ENCODE measurements around the gene VSTM2L.
A peak's percentile ranks its signal among the peaks of the same experiment; 100 is the strongest.
"Not testable (repeated sequence)": the region's sequence is repeated elsewhere in the genome, so short reads cannot be mapped to it uniquely, and the experiment has no call there.

The VSTM2L gene

GRCh38 chr20:37939701-37940560 is 37.0 kb downstream of the VSTM2L start:
- DNase-seq = no peak

- no peak for DNase-seq
These were observed 37.9 kb downstream of the VSTM2L start for GRCh38 chr20:37940858-37941257.

DNA sequence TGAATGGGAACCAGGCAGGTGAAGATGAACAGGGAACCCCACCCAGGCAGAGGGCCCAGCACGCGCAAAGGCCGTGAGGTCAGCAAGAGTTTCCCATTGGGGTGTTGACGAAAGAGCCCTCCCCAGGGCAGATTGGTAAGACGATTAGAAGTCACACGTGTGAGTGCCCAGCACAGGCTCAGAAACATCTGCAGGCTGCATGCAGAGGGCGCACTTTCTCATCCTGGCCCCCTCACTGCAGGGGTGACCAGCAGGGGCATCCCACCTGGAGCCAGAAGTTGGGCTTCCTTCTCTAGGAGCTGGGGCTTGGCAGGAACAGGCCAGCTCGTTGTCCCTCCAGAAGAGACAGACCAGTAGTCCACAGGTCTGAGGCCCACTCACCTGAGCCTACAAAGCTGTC is 38.4 kb downstream of the VSTM2L start:
- no peak for DNase-seq

- no peak for DNase-seq
These were observed 39.1 kb downstream of the VSTM2L start for GRCh38 chr20:37941992-37942391.

- DNase-seq = no peak
These were observed 40.1 kb downstream of the VSTM2L start for GRCh38 chr20:37943033-37943432.

DNA sequence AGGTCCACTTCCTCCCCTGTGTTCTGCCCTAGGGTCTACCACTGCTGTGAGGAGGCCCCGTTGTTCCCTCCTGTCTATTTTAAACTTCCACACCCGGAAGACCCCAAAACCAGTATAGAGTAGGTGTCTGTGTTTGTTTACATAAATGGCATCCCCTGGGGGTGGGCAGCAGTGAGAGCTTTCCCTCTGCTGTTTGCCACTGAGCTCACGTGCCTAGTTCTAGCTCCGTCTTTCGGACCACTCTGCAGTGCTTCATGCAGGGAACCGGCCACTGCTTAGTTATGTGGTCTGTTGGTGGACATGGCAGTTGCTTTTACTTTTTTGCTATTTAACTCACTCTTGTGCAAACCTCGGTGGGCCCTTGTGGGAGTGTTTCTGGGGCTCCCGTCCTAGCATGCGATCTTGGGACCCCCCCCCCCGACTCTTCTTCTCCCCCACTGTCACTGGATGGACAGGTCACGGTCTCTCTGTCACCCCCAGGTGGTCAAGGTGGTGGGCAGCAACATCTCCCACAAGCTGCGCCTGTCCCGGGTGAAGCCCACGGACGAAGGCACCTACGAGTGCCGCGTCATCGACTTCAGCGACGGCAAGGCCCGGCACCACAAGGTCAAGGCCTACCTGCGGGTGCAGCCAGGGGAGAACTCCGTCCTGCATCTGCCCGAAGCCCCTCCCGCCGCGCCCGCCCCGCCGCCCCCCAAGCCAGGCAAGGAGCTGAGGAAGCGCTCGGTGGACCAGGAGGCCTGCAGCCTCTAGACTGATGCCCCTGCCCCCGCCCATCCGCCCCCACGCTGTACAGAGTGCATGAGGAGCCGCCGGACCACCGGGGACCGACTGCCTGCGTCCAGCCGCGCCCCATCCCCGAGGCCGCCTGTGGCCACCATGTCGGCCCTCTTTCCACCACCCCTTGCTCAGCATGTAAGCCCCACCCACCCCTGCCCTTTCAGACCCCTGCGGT is 40.9 kb downstream of the VSTM2L start:
- no peak for DNase-seq

GRCh38 chr20:37944456-37944981 is 41.6 kb downstream of the VSTM2L start:
- DNase-seq = no peak

DNA sequence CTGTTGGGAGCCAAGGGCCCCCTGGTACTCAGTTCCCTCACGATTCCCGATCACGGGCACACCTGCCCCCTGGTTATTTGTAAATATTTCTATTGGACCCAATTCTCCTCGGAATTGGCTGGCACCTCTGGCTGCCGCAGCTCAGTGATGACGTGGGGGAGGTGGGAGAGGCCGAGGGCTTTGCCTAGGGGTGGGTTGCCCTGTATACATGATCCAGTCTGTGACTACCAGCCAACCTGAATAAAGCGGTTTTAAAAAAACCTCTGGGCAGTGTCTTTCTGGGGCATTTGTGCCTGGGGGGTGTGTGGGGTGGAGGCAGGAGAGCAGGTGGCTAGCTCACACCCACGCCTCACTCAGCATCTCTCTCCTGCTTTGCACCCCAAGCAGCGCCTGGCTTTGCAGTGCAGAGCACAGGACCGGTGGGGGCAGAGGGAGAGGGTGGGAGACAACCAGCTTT is 42.2 kb downstream of the VSTM2L start:
- peak in 1 of 2 experiments; percentile 41 for DNase-seq

DNA sequence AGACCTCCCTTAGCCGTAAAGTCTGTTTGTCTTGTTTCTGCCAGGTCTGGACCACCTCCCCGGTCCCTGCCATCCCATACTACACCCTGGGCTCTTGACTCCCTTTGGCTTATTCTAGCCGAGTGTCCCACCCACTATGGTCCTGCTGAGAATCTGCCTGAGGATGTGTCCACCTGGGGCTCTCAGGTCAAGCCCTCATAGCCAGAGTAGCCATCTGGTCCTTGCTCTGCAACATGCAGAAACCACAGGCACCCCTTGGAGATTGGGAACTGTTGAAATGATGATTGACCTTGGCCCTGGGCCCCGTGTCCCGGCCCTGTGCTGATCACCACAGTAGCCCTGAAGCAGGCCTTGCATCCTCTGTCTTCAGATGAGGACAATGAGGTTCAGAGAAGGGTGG is 44.0 kb downstream of the VSTM2L start:
- no peak for DNase-seq

GRCh38 chr20:37947943-37948342 is 45.0 kb downstream of the VSTM2L start:
- no peak for DNase-seq

GRCh38 chr20:37948956-37949355 is 46.0 kb downstream of the VSTM2L start:
- no peak for DNase-seq

GRCh38 chr20:37954190-37954589 is 51.3 kb downstream of the VSTM2L start:
- no peak for DNase-seq

DNA sequence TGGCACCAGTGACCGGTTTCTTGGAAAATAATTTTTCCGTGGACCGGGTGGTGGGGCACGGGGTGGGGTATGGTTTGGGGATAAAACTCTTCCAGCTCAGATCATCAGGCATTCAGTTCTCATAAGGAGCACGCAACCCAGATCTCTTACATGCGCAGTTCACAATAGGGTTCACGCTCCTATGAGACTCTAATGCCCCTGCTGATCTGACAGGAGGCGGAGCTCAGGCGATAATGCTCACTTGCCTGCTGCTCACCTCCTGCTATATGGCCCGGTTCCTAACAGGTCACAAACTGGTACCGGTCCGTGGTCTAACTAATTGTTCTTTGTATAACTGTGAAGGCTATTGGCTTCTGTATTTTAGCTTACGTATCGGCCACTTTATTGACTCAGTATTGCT is 51.7 kb downstream of the VSTM2L start:
- DNase-seq = no peak

- DNase-seq = no peak
These were observed 52.6 kb downstream of the VSTM2L start for GRCh38 chr20:37955511-37955910.

GRCh38 chr20:37956107-37956585 is 53.2 kb downstream of the VSTM2L start:
- peak; percentile 24 to 39 for DNase-seq

- DNase-seq = no peak
These were observed 56.1 kb downstream of the VSTM2L start for GRCh38 chr20:37958856-37959520.

GRCh38 chr20:37961066-37961465 is 58.1 kb downstream of the VSTM2L start:
- no peak for DNase-seq

- DNase-seq = not testable (repeated sequence)
These were observed 60.6 kb downstream of the VSTM2L start for GRCh38 chr20:37963483-37963882.

DNA sequence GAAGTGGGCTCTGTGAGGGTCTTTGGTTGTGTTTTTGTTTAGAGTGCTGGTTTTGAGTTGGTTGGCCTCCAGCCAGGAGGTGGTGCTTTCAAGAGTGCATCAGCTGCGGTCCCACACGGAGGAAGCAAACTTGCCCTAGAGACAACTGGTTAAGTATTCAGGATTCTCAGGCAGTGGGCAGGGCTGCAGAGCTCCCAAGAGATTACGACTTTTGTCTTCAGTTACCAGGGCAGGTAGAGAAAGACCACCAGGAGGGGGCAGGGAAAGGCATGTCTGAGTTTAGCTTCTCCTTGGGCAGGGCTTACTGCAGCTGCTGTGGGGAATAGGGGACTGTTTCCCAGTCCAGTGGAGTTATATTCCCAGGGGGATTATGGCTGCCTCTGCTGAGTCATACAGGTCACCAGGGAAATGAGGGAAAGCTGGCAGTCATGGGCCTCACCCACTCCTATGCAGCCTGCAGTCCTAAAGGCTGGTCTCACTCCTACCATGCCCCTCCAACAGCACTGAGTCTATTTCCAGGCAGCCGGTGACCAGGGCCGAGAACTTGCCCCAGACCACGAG is 66.0 kb downstream of the VSTM2L start:
- peak in 1 of 2 experiments; percentile 23 for DNase-seq

- no peak for DNase-seq
These were observed 67.3 kb downstream of the VSTM2L start for GRCh38 chr20:37969949-37970855.

- no peak for DNase-seq
These were observed 67.9 kb downstream of the VSTM2L start for GRCh38 chr20:37970856-37971245.

Data from SHP77 (cell line).